Measurements from ENCODE around the gene GPR22.

GPR22 gene, protein sequence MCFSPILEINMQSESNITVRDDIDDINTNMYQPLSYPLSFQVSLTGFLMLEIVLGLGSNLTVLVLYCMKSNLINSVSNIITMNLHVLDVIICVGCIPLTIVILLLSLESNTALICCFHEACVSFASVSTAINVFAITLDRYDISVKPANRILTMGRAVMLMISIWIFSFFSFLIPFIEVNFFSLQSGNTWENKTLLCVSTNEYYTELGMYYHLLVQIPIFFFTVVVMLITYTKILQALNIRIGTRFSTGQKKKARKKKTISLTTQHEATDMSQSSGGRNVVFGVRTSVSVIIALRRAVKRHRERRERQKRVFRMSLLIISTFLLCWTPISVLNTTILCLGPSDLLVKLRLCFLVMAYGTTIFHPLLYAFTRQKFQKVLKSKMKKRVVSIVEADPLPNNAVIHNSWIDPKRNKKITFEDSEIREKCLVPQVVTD

DNA sequence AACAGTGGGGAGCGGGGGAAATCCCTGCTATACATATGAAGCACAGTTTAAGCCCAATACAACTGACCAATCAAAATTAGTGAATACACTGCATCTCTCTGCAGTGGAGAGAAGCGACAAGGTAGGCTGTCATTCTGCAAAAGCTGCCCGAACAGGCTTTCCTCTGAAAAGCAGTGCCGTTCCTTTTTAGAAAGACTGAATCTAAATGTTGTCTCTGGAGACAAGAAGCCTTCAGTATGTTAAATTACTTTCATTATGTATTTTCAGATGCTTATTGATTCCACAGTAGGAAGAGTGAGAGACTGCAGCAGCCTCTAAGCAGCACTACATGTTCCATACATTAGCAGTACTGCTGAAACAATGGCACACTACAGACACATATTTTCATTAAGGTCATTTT, at the start of gene GPR22:
Gene GPR22, plus strand, starts transcription at position 129 of the 400 bp plus-strand sequence. CDS start 4,004 bp downstream, outside the sequence.
- DNase-seq = no peak

- no peak for DNase-seq
These were observed 42.4 kb upstream of the GPR22 start for GRCh38 chr7:107427462-107427861.

DNA sequence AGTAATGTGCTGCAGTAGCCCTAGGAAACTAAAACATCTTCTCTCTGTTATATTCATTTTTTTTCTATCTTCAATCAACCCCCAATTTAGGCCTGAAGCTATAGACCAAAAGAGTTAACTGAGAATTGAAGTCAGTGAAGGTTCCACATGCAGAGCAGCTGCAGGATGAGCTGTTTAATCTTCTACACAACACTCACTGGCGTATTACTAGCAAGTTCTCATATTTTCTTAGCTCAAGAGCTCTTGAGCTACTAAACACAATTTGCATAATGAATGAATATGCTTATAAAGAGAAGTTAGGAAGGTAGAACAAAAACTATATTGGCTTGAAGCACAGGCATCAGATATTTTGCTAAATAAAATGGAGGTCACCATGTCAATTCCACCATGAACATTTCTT, 41.2 kb upstream of the GPR22 start:
- no peak for DNase-seq

- DNase-seq = no peak
These were observed 39.8 kb upstream of the GPR22 start for GRCh38 chr7:107430057-107430456.

- no peak for DNase-seq
These were observed 37.6 kb upstream of the GPR22 start for GRCh38 chr7:107432261-107432660.

DNA sequence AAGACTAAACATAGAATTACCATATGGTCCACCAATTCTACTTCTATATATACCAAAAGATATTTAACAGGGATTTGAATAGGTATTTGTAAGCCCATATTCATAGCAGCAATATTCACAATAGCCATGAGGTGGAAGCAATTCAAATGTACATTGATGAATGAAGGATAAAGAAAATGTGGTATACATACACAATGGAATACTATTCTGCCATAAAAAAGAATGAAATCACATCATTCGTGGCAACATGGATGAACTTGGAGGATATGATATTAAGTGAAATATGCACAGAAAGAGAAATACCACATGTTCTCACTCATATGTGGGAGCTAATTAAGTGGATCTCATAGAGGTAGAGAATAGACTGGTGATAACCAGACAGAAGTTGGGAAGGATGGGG, 34.1 kb upstream of the GPR22 start:
- DNase-seq = no peak

- no peak for DNase-seq
These were observed 30.8 kb upstream of the GPR22 start for GRCh38 chr7:107439025-107439424.

GRCh38 chr7:107441581-107442422, 28.1 kb upstream of the GPR22 start:
- DNase-seq = no peak

DNA sequence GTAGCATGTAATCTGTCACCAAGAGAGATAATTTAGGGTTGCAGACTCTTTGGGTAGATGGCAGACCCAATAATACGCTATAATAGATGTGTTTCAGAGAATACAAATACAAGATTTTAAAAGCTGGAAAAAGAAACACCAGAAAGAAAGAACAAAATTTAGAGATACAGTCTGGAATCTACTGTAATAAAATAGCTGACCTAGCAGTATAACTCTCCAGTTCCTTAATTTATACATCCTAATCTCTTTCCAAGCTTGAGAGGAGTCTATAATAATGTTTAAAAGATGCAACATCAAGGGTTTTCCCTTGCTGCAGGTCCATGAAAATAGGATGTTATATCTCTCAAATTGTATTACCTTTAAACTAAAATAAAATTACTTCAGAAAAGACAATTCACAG, 27.2 kb upstream of the GPR22 start:
- DNase-seq = no peak

GRCh38 chr7:107446531-107446930, 23.3 kb upstream of the GPR22 start:
- no peak for DNase-seq

DNA sequence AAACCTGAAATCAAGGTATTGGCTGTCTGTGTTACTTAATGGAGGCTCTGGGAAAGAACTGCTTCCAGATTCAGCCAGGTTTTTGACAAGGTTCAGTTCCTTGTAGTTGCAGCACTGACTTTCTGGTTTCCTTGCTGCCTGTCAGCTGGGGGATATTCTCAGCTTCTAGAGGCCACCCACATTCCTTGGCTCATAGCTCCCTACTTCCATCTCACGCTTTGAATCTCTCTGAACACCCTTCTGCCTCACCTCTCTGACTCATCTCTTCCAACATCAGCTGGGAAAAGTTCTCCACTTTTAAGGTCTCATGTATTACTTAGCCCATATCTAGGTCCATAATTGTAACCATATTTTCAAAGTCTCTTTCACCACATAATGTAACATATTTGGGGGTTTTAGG, 22.9 kb upstream of the GPR22 start:
- DNase-seq = no peak

DNA sequence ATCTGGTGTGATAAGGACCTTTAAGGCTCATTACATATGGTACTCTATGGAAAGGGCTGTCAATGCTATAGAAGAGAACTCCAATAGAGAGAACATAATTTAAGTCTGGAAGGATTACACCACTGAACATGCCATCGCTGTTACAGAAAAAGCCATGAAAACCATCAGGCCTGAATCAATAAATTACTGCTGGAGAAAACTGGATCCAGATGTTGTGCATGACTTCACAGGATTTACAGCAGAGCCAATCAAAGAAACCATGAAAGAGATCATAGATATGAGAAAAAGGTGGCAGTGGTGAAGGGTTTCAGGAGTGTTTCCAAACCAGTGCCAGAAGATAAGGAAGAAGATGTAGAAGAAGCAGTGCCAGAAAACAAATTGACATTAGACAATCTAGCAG, 18.9 kb upstream of the GPR22 start:
- no peak for DNase-seq

DNA sequence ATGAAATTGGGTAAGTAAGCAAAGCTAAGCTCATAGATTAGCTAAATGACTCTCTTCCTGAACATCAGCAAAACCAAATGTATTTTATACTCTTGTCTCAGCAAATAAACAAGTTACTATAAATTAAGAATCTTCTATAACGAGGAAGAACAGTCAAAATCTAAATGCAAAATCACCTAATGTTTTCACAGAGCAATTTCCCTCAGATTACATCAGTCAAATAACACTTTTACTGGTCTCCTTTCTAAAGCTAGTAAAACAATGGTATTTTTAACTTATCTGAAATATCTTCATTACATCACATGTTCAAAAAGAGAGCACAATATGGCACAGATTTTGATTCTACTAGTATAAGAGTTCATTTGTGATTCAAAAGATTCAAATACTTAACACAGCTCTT, 16.5 kb upstream of the GPR22 start:
- DNase-seq = no peak

DNA sequence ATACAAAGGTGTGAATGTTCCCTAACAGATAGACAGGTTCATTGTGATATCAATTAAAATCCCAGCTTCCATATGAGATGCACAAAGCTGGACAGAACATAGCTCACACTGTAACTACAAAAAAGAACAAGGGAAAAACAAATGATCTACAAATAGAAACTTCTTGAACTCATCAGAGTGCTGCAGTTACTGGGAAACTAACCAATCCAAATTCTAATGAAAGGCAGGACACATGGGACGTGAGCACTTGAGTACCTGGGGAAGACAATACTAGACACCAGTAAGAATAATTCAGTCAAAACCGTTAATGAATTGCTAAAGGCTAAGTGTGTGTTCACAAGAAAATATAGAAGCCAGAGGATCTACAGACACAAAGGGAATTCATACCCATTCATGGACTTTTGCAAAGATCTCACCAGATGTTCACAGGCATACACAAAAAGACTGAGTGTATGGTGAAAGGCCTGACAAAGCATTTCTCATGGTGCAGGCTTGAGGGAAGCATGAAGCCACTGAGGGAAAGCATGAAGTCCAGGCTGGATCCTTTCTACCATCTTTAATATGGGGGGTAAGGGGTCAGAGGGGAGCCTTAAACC, 7.8 kb upstream of the GPR22 start:
- DNase-seq = no peak

- DNase-seq = peak; percentile 52
These were observed 6.4 kb upstream of the GPR22 start for GRCh38 chr7:107463139-107464078.

- DNase-seq = no peak
These were observed 5.1 kb upstream of the GPR22 start for GRCh38 chr7:107464666-107465226.

DNA sequence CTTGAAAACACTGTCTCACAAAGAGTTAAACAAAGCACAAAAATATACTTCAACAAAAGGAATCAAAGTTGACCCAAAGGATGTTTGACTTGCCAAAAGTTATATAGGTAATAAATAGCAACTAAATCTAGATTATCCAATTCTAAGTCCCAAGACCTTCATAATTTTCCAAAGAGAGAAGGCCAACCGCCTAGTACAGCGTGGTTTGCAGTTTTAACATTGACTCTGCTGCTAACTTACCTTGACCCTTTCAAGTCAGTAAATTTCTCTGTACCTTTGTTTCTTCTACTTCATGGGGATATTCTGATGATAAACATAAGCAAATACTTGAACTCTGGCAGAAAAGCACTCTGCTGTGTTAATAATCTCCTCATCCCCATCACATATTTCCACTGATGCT, 1.9 kb upstream of the GPR22 start:
- DNase-seq = no peak

- DNase-seq = no peak
These were observed 1.0 kb upstream of the GPR22 start for GRCh38 chr7:107468824-107469223.

- no peak for DNase-seq
These were observed 1.6 kb downstream of the GPR22 start for GRCh38 chr7:107471292-107472070.

DNA sequence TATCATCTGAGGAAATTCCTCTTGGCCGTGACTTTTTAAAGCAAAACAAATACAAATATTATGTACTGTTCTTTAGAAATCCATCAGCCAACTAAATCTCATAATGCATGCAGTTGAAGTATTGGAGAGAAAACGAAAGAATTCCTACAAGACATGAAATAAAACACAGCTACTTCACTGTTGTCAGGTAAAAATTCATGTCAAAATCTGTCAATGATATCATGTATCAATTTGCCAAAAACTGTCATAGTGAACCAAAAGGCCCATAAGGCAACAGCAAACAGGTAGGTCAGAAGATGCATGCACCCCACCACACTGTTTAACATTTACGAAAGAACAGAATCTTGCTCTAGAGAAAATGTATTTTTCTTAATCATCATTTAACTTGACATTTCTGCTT, 2.3 kb downstream of the GPR22 start:
- no peak for DNase-seq

- no peak for DNase-seq
These were observed 4.3 kb downstream of the GPR22 start for GRCh38 chr7:107474104-107474521.
